ENCODE data around the gene ZSCAN22.
"Not testable (repeated sequence)": the region's sequence is repeated elsewhere in the genome, so short reads cannot be mapped to it uniquely, and the experiment has no call there.

The ZSCAN22 gene

DNA sequence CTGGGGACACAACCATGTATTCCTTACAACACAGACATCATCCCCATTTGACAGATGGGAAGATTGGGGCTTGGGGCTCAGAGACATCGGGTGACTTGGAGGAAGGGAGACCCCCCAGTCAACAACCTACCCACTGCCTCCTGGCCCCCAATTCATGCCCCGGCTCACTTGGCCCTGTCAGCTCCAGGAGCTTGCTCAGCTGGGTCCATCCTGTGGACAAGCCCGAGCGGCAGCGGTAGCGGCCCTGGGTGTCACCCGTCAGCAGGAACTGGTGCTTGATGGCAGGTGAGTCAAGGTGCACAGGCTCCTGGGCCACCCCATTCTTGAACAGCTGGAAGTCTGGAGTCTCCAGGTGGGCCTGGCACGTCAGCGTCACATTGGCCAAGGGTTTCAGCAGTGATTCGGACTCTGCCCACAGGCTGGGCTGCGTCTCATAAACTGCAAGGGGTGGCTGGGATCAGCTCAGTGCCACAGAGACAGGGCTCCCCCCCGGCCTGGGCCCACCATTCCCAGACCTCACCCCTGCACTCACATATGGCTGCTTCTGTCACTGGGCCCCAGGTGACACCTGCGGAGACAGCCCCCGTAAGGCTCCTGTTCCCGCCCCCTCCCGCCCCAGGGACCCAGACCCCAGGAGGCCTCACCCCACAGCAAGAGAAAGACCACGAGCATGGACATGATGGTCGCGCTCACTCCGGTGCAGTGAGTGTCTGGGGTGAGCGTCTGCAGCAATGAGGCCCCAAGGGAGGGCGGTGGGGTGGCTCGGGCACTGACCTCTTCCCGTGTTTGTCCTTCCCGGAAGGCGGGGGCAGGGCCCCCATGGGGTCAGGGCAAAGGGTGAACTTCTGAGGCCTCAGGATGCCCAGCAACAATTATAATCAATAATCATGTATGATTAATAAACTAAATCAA lies 26.2 kb downstream of the ZSCAN22 start, which contains the start of gene A1BG:
A1BG (minus strand) TSS at position 733 of the 912 bp plus-strand sequence; CDS start at position 678, 55 bp downstream.
- no peak for DNase-seq

GRCh38 chr19:58353717-58354477 lies 27.1 kb downstream of the ZSCAN22 start:
- DNase-seq: no peak

DNA sequence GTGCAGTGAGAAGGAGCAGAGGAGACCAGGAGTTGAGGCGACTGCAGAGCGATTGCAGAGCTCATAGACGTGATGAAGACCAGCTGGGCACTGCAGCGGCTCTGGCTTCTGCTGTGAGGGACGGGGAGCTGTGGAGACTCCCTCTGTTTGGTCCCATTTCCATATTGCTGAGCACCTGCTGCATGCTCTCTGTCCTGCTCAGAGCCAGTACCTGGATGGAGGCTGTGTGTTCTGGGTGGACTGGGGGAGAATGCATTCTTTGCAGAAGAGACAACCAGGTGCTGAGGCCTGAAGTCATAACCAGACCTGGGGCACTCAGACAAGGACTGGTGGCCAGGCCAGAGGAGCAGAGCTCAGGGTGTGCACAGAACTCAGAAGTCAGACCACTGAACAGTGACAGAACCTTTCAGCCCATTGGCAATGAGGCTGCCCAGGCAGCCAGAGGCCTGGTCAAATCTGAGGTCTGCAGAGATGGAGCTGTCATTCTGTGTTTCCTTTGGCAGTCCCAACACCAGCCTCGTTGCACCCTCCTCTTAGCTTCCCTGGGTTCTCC lies 27.8 kb downstream of the ZSCAN22 start:
- no peak for DNase-seq

- DNase-seq: no peak
Observed at GRCh38 chr19:58355215-58355796, 28.5 kb downstream of the ZSCAN22 start.

GRCh38 chr19:58355908-58356765 lies 29.3 kb downstream of the ZSCAN22 start:
- no peak for DNase-seq

DNA sequence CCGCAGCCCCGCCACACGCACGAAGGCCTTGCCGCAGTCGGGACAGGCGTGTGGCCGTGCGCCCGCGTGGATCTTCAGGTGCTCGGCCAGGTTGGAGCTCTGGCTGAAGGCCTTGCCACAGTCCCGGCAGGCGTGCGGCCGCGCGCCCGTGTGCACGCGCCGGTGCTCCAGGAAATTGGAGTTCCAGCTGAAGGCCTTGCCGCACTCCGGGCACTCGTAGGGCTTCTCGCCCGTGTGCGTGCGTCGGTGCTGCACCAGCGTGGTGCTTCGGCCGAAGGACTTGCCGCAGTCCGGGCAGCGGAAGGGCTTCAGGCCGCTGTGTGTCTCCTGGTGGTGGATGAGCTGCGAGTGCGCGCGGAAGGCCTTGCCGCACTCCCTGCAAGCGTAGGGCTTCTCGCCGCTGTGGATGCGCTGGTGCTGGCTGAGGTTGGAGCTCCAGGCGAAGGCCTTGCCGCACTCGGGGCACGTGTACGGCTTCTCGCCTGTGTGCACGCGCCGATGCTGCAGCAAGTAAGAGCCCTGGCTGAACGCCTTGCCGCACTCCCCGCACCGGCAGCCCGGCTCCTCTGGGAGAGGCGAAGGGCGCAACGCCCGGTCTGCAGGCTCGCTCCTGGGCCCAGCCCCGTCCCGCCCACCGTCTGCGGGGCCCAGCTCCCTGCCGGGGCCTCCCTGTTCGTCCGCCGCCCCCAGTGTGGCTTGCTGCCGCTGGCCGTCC lies 30.1 kb downstream of the ZSCAN22 start:
- no peak for DNase-seq

DNA sequence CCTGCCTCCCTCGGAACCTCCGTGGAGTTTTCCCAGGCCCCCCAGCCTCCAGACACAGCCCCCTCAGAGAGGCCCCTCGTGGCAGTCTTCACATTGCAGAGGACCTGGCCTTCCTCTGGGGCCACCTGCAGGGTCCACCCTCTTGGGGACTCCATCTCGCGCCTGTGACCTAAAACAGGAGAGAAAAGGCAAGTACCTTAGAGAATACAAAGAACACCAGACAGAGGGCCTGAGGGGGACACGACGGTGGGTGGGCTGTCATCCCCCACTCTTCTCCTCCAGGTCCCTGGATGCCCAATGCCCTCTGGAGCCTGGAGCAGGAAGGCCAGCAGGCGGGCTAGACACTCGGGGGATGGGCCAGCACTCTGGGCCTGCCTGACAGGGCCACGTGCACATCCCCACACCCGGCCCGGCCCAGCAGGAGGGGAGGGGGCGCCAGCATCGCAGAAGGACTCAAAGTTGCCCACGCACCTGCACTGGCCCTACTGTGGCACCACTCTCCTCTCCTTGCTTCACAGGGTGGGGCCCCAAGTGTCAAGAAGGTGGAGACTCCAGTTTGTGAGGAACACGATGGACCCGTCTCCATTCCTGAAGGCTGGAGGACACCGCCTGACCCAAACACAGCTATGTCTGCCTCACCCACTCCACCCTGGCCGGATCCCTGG lies 30.8 kb downstream of the ZSCAN22 start:
- no peak for DNase-seq

DNA sequence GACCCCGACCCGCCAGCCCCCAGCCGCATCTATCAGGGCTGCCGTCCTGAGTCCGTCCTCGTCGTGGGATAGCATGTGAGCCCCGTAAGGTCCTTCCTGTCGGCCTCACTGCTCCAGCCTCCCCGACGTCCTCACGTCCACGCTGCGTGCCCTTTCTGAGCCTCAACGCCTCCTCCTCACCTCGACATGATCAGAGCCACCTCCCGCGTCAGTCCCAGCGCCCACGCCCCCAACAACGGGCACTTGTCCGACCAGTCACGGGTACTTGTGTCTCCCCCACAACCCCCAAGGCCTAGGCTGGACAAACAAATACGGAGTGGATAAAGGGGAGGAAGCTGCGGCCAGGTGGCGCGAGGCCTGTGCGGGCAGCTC lies 35.1 kb downstream of the ZSCAN22 start:
- DNase-seq: no peak

DNA sequence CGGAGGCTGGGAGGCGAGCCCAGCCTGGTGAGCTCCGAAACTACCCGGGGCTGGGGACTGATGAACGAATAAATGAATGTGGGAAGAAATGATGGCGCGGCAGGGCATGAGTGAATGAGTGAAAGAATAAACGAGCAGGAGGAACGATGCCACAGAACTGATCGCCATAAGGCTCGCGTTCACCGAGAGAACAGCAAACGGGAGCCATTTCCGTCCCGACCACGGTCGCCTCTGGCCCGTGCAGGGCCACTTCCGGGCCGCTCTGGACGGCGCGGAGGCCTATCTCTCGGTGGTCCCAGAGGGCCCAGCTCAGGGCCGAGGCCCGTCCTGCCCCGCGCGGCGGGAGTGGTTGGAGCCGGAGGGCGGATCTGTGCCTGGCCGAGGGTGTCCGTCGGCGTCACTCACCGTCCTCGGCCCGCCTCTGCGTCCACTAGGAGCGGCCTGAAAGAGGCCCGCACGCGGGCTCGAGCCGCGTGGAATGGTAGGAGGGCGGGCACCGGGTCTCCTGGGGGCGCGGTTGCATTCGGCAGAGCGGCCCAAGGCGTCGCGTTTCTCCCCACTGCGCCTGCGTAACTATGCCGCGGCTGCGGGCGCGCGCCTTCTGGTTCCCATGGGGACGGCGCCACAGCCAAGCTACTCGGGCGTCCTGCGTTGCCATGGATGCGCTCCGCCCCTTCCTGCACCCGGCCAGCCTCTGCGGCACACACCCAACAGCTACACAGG lies 35.6 kb downstream of the ZSCAN22 start, which contains the start of gene ZNF497:
ZNF497 (minus strand) TSS at position 480 of the 723 bp plus-strand sequence. CDS start 5,116 bp downstream, outside the sequence.
- peak; percentile 98 for DNase-seq

DNA sequence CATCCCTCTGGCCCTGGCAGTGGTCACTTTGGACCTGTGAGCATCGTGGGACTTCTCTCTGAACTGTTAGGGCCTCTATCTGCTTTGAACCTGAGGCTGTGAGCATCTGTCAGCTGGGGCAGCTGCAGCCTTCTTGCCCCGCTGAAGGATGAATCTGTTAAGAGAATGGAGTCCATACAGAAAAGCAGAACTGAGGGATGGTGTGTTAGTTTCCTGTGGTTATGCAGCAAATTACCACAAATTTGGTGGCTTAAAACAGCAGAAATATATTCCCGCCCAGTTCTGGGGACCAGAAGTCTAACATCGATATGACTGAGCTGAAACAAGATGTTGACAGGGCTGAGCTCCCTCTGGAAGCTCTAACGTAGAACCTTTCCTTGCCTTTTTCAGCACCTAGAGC lies 37.4 kb downstream of the ZSCAN22 start:
- no peak for DNase-seq

DNA sequence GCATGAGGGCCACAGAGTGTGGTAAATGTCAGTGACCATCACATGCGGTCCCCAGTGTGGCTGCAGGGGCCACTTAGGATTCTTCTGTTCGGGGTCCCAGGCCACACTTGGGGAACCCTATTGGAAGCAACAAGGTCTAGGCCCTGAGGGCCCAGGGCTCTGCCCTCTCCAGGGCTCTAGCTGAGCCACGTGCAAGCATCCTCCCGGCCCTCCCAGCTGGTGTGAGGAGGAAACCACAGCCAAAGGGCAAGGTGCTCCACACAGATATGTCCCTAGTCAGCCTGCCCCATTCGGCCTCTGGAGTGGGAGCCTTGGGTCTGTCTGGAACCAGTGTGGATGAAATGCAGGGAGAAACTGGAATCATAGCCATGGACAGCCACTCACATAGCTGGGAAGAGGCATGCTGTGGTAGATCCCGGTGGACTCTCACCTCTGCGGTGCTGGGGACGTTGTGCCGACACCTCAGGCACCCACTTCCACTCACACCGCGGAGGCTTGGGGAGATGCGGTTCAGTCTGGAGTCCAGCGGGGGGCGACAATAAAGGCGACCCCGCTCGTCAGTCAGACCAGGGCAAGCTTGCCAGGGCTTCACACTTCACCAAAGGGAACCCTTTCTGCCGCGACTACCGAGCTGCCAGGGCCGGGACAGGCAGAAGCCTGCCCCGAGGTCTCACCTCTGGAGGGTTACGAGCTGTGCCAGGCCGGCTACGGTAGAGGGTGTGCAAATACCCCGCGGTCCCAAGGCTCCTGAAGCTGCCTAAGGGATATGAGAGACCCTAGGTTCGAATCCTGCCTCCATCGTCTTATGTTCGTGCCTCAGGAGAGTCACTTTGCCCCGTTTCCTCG lies 40.0 kb downstream of the ZSCAN22 start:
- DNase-seq: no peak

- DNase-seq: no peak
Observed at GRCh38 chr19:58367698-58368454, 41.1 kb downstream of the ZSCAN22 start.

- no peak for DNase-seq
Observed at GRCh38 chr19:58368561-58369360, 42.0 kb downstream of the ZSCAN22 start.

GRCh38 chr19:58372311-58373133 lies 45.7 kb downstream of the ZSCAN22 start:
- no peak for DNase-seq

DNA sequence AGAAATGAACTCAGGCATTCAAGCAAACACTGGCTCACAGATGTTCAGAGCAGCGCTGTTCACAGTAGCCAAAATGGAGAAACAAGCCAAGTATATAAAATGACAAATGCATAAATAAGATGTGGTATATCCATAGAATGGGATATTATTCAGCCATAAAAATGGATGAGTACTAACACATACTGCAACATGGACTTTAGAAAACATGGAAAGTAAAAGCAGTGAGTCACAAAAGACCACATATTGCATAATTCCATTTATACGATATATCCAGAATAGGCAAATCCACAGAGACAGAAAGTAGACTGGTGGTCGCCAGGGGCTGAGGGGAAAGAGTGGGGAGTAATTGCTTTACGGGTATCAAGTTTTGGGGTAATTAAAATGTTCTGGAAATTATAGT lies 47.4 kb downstream of the ZSCAN22 start:
- no peak for DNase-seq

DNA sequence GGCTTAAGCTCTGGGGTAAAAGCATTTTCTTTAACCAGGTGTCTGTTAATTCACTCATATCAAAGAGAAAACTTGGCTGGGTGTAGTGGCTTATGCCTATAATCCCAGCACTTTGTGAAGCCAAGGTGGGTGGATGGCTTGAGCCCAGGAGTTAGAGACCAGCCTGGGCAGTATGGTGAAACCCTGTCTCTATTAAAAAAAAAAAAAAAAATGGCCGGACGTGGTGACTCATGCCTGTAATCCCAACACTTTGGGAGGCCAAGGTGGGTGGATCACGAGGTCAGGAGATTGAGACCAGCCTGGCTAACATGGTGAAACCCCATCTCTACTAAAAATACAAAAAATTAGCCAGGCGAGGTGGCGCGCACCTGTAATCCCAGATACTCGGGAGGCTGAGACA lies 49.9 kb downstream of the ZSCAN22 start:
- not testable (repeated sequence) for DNase-seq

GRCh38 chr19:58379246-58379645 lies 52.5 kb downstream of the ZSCAN22 start:
- no peak for DNase-seq

Measured in NCI-H226 (cell line).